SK-N-SH (cell line): ENCODE results near the gene MOGAT3.

Source experiments
- CTCF ChIP-seq: fragments of 200-600 bp; sonication (generic); IDR thresholded peaks from 2 replicates; pipeline ENCODE4 v1.6.1; 2017; ENCODE audit warnings: antibody characterized with exemption, mild to moderate bottlenecking, moderate library complexity
- EP300 ChIP-seq, 2 experiments: IDR thresholded peaks; 2 replicates each; pipeline versions ENCODE4 v1.4.0 to v1.6.1; 2012; ENCODE audit warnings: borderline replicate concordance in 1 of 2, low read depth in 1 of 2, low read length in 1 of 2
- EZH2phosphoT487 ChIP-seq: fragments of 200-600 bp; sonication (generic); IDR thresholded peaks from 2 replicates; pipeline ENCODE4 v1.6.1; 2017; ENCODE audit warnings: low read depth, mixed run types, mild to moderate bottlenecking, antibody characterized with exemption, moderate library complexity, borderline replicate concordance
- GABPA ChIP-seq: IDR thresholded peaks from 2 replicates; pipeline ENCODE4 v1.4.0; 2012; ENCODE audit warnings: low read depth, mild to moderate bottlenecking
- GATA2 ChIP-seq: sonication (generic); formaldehyde crosslinking; IDR thresholded peaks from 2 replicates; pipeline ENCODE4 v1.5.0; 2020; ENCODE audit warnings: mild to moderate bottlenecking, missing genetic modification reagents
- MAX ChIP-seq: IDR thresholded peaks from 2 replicates; pipeline ENCODE4 v1.4.0; 2012; ENCODE audit warnings: low read depth
- POLR2AphosphoS5 ChIP-seq: IDR thresholded peaks from 2 replicates; pipeline ENCODE4 v1.6.1; 2012; ENCODE audit warnings: low read depth, low read length
- TCF12 ChIP-seq: IDR thresholded peaks from 2 replicates; pipeline ENCODE4 v1.4.0; 2012

- TF ChIP-seq MAX, result peak; percentile 3; the same call in 1 of the 2 replicates
- no peak for TF ChIP-seq GATA2 (CRISPR knock-in tag)
- no peak for TF ChIP-seq CTCF
- no peak for TF ChIP-seq GABPA
- TF ChIP-seq EP300 (IDR thresholded peaks at IDR 0.05; ENCODE audit: borderline replicate concordance in 1 of 2, low read depth in 1 of 2, low read length in 1 of 2), result no peak
- peak; percentile 35 for TF ChIP-seq POLR2AphosphoS5
- TF ChIP-seq EZH2phosphoT487, result no peak
- TF ChIP-seq TCF12, result no peak
Measured at GRCh38 chr7:101245147-101245668, 44.4 kb upstream of the MOGAT3 start.
